Nephron progenitor cell (in vitro differentiated cells): ENCODE results near the gene MEIKIN.

Experiments
- DNase-seq: peaks from one replicate; pipeline ENCODE4 v3.0.0; 2021
- H3K27ac Mint-ChIP-seq: 2 replicates; pipeline ENCODE4 v1.8.0; 2021; ENCODE audit warnings: mild to moderate bottlenecking, moderate library complexity, mixed read lengths
- H3K27me3 Mint-ChIP-seq: 2 replicates; pipeline ENCODE4 v1.8.0; 2021; ENCODE audit warnings: mild to moderate bottlenecking, low read depth, mixed read lengths; ENCODE audit not compliant: poor library complexity
- H3K36me3 Mint-ChIP-seq: 2 replicates; pipeline ENCODE4 v1.8.0; 2021; ENCODE audit warnings: low read depth, mixed read lengths
- H3K4me1 Mint-ChIP-seq: 2 replicates; pipeline ENCODE4 v1.8.0; 2021; ENCODE audit warnings: mixed read lengths
- H3K4me3 Mint-ChIP-seq: 2 replicates; pipeline ENCODE4 v1.8.0; 2021; ENCODE audit warnings: mild to moderate bottlenecking, moderate library complexity, mixed read lengths
- H3K9me3 Mint-ChIP-seq: 2 replicates; pipeline ENCODE4 v1.8.0; 2021; ENCODE audit warnings: mild to moderate bottlenecking, moderate library complexity, mixed read lengths
- CTCF ChIP-seq: fragments of 200-600 bp; sonication (generic); IDR thresholded peaks from 2 replicates; pipeline ENCODE4 v1.5.0; 2021; ENCODE audit warnings: antibody characterized with exemption

Gene MEIKIN

GRCh38 chr5:131758520-131758900 lies 187.0 kb downstream of the MEIKIN start:
- H3K27me3 Mint-ChIP-seq: no peaks in the 10 kb centered on the region
- H3K9me3 Mint-ChIP-seq: peaks cover 23% of the 10 kb centered on the region
- DNase-seq: no peak
- peaks cover 15% of the 10 kb centered on the region for H3K4me1 Mint-ChIP-seq
- no peak overlapping the region for H3K4me3 Mint-ChIP-seq
- H3K36me3 Mint-ChIP-seq: peaks cover 39% of the 10 kb centered on the region
- TF ChIP-seq CTCF: no peak
- no peak overlapping the region for H3K27ac Mint-ChIP-seq

GRCh38 chr5:131757830-131758519 lies 187.5 kb downstream of the MEIKIN start:
- peaks cover 15% of the 10 kb centered on the region for H3K4me1 Mint-ChIP-seq
- no peak overlapping the region for H3K4me3 Mint-ChIP-seq
- H3K9me3 Mint-ChIP-seq: peaks cover 22% of the 10 kb centered on the region
- no peak for DNase-seq
- no peak for TF ChIP-seq CTCF
- H3K27me3 Mint-ChIP-seq: no peaks in the 10 kb centered on the region
- peaks cover 39% of the 10 kb centered on the region for H3K36me3 Mint-ChIP-seq
- H3K27ac Mint-ChIP-seq: no peak overlapping the region
